Naive thymus-derived CD4-positive, alpha-beta T cell (primary cell): ENCODE measurements around the gene LMO7. TPM values are rescaled to one million over a fixed set of nuclear protein-coding genes. Genes with fewer than 3 reads are reported as not detected.

ENCODE experiments used
- ATAC-seq: fragments of 150-1000 bp; cut with Tn5 transposase; 2 replicates; pipeline ENCODE4 v1.10.0; 2021; ENCODE audit warnings: mild to moderate bottlenecking, moderate library complexity
- CTCF ChIA-PET: fragments of 350-600 bp; sonication (Branson Sonifier 250); formaldehyde crosslinking; loops from one replicate; lab custom pipeline; 2021; ENCODE audit warnings: antibody characterized with exemption; lab: Charles Lee
- POLR2A ChIA-PET: fragments of 350-600 bp; sonication (Branson Sonifier 250); formaldehyde crosslinking; loops from one replicate; lab custom pipeline; 2021; ENCODE audit warnings: antibody characterized with exemption, inconsistent platforms; lab: Charles Lee
- DNase-seq, 9 donors: peaks; one replicate each; pipeline versions ENCODE4 v3.0.0 to v3.0.0-alpha.2; 2020 to 2022; ENCODE audit warnings: mixed read lengths in 1 of 9
- H3K27ac ChIP-seq: one replicate; pipeline ENCODE4 v1.7.0; 2013; ENCODE audit warnings: mild to moderate bottlenecking, low read depth, low read length, moderate library complexity
- H3K27me3 ChIP-seq, 2 donors: one replicate each; pipeline ENCODE4 v1.7.0; 2013; ENCODE audit warnings: low read length in 2 of 2, mild to moderate bottlenecking in 2 of 2, moderate library complexity in 2 of 2; ENCODE audit not compliant: control insufficient read depth in 2 of 2, insufficient read depth in 2 of 2
- H3K36me3 ChIP-seq, 3 experiments: 1 replicate in 2 of 3; 2 replicates in 1 of 3; pipeline ENCODE4 v1.7.0; 2013; ENCODE audit warnings: low read length in 3 of 3, mild to moderate bottlenecking in 3 of 3, moderate library complexity in 1 of 3; ENCODE audit not compliant: insufficient read depth in 3 of 3, control insufficient read depth in 2 of 3
- H3K4me1 ChIP-seq, 2 donors: one replicate each; pipeline ENCODE4 v1.7.0; 2013; ENCODE audit warnings: low read length in 2 of 2, mild to moderate bottlenecking in 2 of 2, moderate library complexity in 1 of 2; ENCODE audit not compliant: control insufficient read depth in 2 of 2, insufficient read depth in 2 of 2
- H3K4me3 ChIP-seq: 2 replicates; pipeline ENCODE4 v1.7.0; 2013; ENCODE audit warnings: mild to moderate bottlenecking, low read length
- H3K9me3 ChIP-seq, 3 experiments: 1 replicate in 2 of 3; 2 replicates in 1 of 3; pipeline ENCODE4 v1.7.0; 2013; ENCODE audit warnings: low read length in 3 of 3; ENCODE audit not compliant: control insufficient read depth in 2 of 3
- H3K27ac Mint-ChIP-seq, 9 donors: one replicate each; pipeline ENCODE4 v1.8.0; 2020 to 2022; ENCODE audit warnings: mixed read lengths in 9 of 9, mild to moderate bottlenecking in 8 of 9, moderate library complexity in 5 of 9, inconsistent platforms in 2 of 9
- H3K27me3 Mint-ChIP-seq, 5 donors: one replicate each; pipeline ENCODE4 v1.8.0; 2021 to 2022; ENCODE audit warnings: mixed read lengths in 5 of 5, mild to moderate bottlenecking in 1 of 5
- H3K36me3 Mint-ChIP-seq, 5 donors: one replicate each; pipeline ENCODE4 v1.8.0; 2020 to 2022; ENCODE audit warnings: mixed read lengths in 5 of 5, mild to moderate bottlenecking in 3 of 5, inconsistent platforms in 1 of 5
- H3K4me1 Mint-ChIP-seq, 7 donors: one replicate each; pipeline ENCODE4 v1.8.0; 2020 to 2022; ENCODE audit warnings: mixed read lengths in 7 of 7, mild to moderate bottlenecking in 3 of 7, inconsistent platforms in 1 of 7
- H3K4me3 Mint-ChIP-seq, 10 donors: one replicate each; pipeline ENCODE4 v1.8.0; 2020 to 2022; ENCODE audit warnings: mild to moderate bottlenecking in 10 of 10, mixed read lengths in 10 of 10, moderate library complexity in 6 of 10, inconsistent platforms in 2 of 10
- H3K9me3 Mint-ChIP-seq, 11 donors: one replicate each; pipeline ENCODE4 v1.8.0; 2020 to 2022; ENCODE audit warnings: mixed read lengths in 11 of 11, mild to moderate bottlenecking in 4 of 11, inconsistent platforms in 1 of 11, moderate library complexity in 1 of 11
- intact Hi-C, 2 donors: fragments of 100-400 bp; cut with micrococcal nuclease; formaldehyde crosslinking; loops; one replicate each; pipeline ENCODE4 v1.15.1; 2023
- polyA plus RNA-seq, 2 donors: library from polyadenylated mRNA; unstranded; fragments of 300-500 nt; fragmentation: Illumina TruSeq; gene quantifications; one replicate each; pipeline ENCODE4 v1.2.3, GENCODE V29; 2021
- total RNA-seq, 6 experiments: library from RNA in 5 of 6; stranded (reverse) in 5 of 6; gene quantifications; 1 replicate in 5 of 6; 2 replicates in 1 of 6; pipeline ENCODE4 v1.2.3 and lab custom pipeline; 2021 to 2026

Gene LMO7
- total and polyA plus RNA-seq, 7 experiments from 2014 or later: 18.0 to 68.1 (median 37.8) TPM

- Histone ChIP-seq H3K9me3 (no peaks in the 10 kb centered on the region), H3K27me3 (no peaks in the 10 kb centered on the region), H3K4me3 (no peak overlapping the region), H3K27ac (no peak overlapping the region), H3K4me1 (peaks cover 11 to 17% of the 10 kb centered on the region in 2 donors), H3K36me3 (no peaks in the 10 kb centered on the region)
- ATAC-seq (no peak), DNase-seq (no peak)
- ChIA-PET POLR2A (interaction anchor here (0.6 to 1.5 kb wide), 3 partner anchors 10 to 53 kb away, joined by 3 to 7 read pairs (median 3); no protein-coding TSS in a partner anchor), CTCF (interaction anchor here (0.6 kb wide), 1 partner anchor 1146 kb away, joined by 3 read pairs; no protein-coding TSS in a partner anchor)
- Mint-ChIP-seq H3K36me3 (peaks cover 4 to 30% (median 8%) of the 10 kb centered on the region in 5 donors), H3K27ac (peak overlapping the region in 7 of 9 donors; percentile 0 to 71 (median 49)), H3K9me3 (peaks cover 0 to 19% (median 3%) of the 10 kb centered on the region in 11 donors), H3K4me1 (peaks cover 24 to 56% (median 46%) of the 10 kb centered on the region in 7 donors), H3K27me3 (no peaks in the 10 kb centered on the region), H3K4me3 (no peak overlapping the region)
- intact Hi-C loops: loop anchor here in 1 of 2 donors (5.0 kb wide), 1 partner anchor 40 kb away; no protein-coding TSS in a partner anchor
These were observed 121.2 kb downstream of the LMO7 start for GRCh38 chr13:75757336-75757735.

GRCh38 chr13:75759531-75759930 is 123.4 kb downstream of the LMO7 start:
- Histone ChIP-seq H3K4me3 (no peak overlapping the region), H3K9me3 (no peaks in the 10 kb centered on the region), H3K27ac (no peak overlapping the region), H3K27me3 (no peaks in the 10 kb centered on the region), H3K36me3 (no peaks in the 10 kb centered on the region), H3K4me1 (peaks cover 28 to 32% of the 10 kb centered on the region in 2 donors)
- peak overlapping the region in 1 of 10 donors; percentile 82 for H3K4me3 Mint-ChIP-seq
- peaks cover 37 to 74% (median 68%) of the 10 kb centered on the region in 7 donors for H3K4me1 Mint-ChIP-seq
- no peak for DNase-seq
- no peaks in the 10 kb centered on the region for H3K27me3 Mint-ChIP-seq
- intact Hi-C loops: loop anchor here in 1 of 2 donors (5.0 kb wide), 1 partner anchor 42 kb away; no protein-coding TSS in a partner anchor
- peaks cover 0 to 21% (median 0%) of the 10 kb centered on the region in 5 donors for H3K36me3 Mint-ChIP-seq
- ChIA-PET CTCF (interaction anchor here (1.0 to 3.9 kb wide), 7 partner anchors 8 to 110 kb away, joined by 3 to 19 read pairs (median 7); no protein-coding TSS in a partner anchor), POLR2A (interaction anchor here (1.6 to 4.3 kb wide), 4 partner anchors 43 to 1126 kb away, joined by 4 to 81 read pairs (median 12); partner anchors contain the start of gene KCTD12)
- H3K27ac Mint-ChIP-seq: peak overlapping the region in 5 of 9 donors; percentile 89 to 99 (median 97)
- no peak for ATAC-seq
- peaks cover 0 to 7% (median 0%) of the 10 kb centered on the region in 11 donors for H3K9me3 Mint-ChIP-seq

- H3K27me3 Mint-ChIP-seq: no peaks in the 10 kb centered on the region
- DNase-seq (peak in 7 of 9 donors; percentile 29 to 60 (median 46)), ATAC-seq (peak; percentile 75)
- Histone ChIP-seq H3K9me3 (no peaks in the 10 kb centered on the region), H3K36me3 (no peaks in the 10 kb centered on the region), H3K27me3 (no peaks in the 10 kb centered on the region), H3K4me1 (peaks cover 30 to 32% of the 10 kb centered on the region in 2 donors), H3K27ac (peak overlapping the region; percentile 78), H3K4me3 (peak overlapping the region; percentile 65)
- ChIA-PET POLR2A (interaction anchor here (0.6 to 4.3 kb wide), 17 partner anchors 10 to 1569 kb away, joined by 3 to 81 read pairs (median 4); partner anchors contain the start of genes CLN5, FBXL3 and KCTD12), CTCF (interaction anchor here (0.6 to 3.9 kb wide), 17 partner anchors 9 to 116 kb away, joined by 3 to 19 read pairs (median 4); no protein-coding TSS in a partner anchor)
- H3K4me1 Mint-ChIP-seq: peaks cover 37 to 72% (median 68%) of the 10 kb centered on the region in 7 donors
- peaks cover 0 to 21% (median under 1%) of the 10 kb centered on the region in 5 donors for H3K36me3 Mint-ChIP-seq
- H3K27ac Mint-ChIP-seq: peak overlapping the region; percentile 86 to 99 (median 96)
- peaks cover 0 to 5% (median 0%) of the 10 kb centered on the region in 11 donors for H3K9me3 Mint-ChIP-seq
- H3K4me3 Mint-ChIP-seq: peak overlapping the region; percentile 79 to 96 (median 92)
- intact Hi-C loops: loop anchor here (1.0 to 10.0 kb wide), 16 partner anchors 18 to 1937 kb away; partner anchors contain the start of genes KCTD12 (in 2 of the 2), LMO7 (in 2 of the 2), SLAIN1 (in 2 of the 2) and CLN5 (in 1 of the 2)
These were observed 124.2 kb downstream of the LMO7 start for GRCh38 chr13:75760131-75761021.

DNA sequence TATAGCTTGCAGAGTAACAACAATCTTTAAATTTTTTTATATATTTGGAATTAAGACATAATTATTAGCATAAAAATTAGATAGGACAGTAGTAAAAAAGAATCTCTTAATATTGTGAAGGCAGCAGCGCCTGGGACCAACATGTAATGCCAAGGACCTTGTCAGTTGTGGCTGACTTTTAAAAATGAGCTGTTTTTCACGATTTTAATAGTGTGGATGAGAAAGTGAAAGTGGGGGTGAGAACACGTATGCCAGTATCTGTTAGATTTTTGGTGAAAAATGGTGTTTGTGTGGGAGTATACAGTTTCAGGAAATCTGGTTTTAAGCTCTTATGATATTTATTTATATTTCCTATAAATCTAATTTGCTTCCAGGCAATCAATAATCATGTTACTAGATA is 125.2 kb downstream of the LMO7 start:
- no peaks in the 10 kb centered on the region for H3K9me3 ChIP-seq
- peak overlapping the region; percentile 74 to 99 (median 96) for H3K27ac Mint-ChIP-seq

DNA sequence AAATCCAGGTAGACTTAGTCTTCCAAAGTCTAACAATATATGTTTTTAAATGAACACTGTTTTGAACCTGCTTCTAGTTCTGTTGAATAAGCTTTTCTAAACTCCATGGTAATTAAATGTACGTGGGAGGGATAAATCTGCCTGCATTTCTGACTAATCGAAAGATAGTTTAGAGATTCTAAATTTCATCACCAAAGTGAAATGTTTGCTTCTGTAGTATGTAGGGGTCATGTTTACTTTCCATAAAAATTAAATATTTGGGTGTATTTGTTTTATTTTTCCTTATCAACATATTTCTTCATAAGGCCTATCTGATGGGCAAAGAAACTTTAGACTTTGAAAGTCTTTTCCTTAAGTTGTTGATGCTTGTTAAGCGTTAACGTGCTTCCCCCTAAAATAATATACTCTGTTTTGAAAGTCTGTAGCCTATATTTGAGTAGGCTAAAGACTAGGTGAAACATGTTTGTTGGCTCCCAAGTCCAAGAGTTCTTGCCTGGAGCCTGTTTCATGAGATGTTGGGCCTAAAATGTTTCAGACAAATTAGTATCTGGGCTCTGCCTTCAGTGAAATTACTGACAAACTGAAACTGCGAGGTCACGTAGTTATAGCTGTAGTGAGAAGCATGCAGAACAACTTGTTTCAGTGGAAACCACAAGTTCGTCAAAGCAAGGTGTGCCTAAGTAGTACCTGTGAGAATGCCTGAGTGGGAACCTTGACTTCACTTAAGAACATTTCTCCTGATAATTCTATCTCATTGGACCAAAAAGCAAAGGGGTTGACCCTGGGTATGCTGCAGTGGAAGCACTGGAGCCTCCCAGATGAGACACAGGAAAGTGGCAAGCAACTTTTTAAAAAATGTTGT is 126.2 kb downstream of the LMO7 start:
- Histone ChIP-seq H3K27ac (peak overlapping the region; percentile 78), H3K27me3 (no peaks in the 10 kb centered on the region), H3K4me1 (peaks cover 29 to 38% of the 10 kb centered on the region in 2 donors), H3K9me3 (no peaks in the 10 kb centered on the region), H3K4me3 (peak overlapping the region; percentile 52), H3K36me3 (no peaks in the 10 kb centered on the region)
- ChIA-PET CTCF (interaction anchor here (1.4 to 3.9 kb wide), 3 partner anchors 66 to 114 kb away, joined by 5 to 19 read pairs (median 13); no protein-coding TSS in a partner anchor), POLR2A (interaction anchor here (0.6 to 4.3 kb wide), 13 partner anchors 12 to 1567 kb away, joined by 3 to 81 read pairs (median 5); partner anchors contain the start of genes CLN5, FBXL3, KCTD12 and MYCBP2)
- Mint-ChIP-seq H3K4me3 (peak overlapping the region; percentile 82 to 95 (median 92)), H3K27me3 (no peaks in the 10 kb centered on the region), H3K9me3 (peaks cover 0 to 3% (median 0%) of the 10 kb centered on the region in 11 donors), H3K36me3 (peaks cover 0 to 19% (median 10%) of the 10 kb centered on the region in 5 donors), H3K4me1 (peaks cover 35 to 72% (median 68%) of the 10 kb centered on the region in 7 donors), H3K27ac (peak overlapping the region; percentile 89 to 99 (median 97))
- intact Hi-C loops: loop anchor here (1.0 to 10.0 kb wide), 16 partner anchors 41 to 1935 kb away; partner anchors contain the start of genes KCTD12 (in 2 of the 2), SLAIN1 (in 2 of the 2), UCHL3 (in 2 of the 2) and CLN5 (in 1 of the 2)
- DNase-seq (peak in 8 of 9 donors; percentile 25 to 75 (median 64)), ATAC-seq (peak; percentile 76)

More for the DNA sequence above, 125.2 kb downstream of the LMO7 start:
- intact Hi-C loops: loop anchor here (2.0 to 10.0 kb wide), 14 partner anchors 17 to 1936 kb away; partner anchors contain the start of genes KCTD12 (in 2 of the 2), LMO7 (in 2 of the 2), SLAIN1 (in 2 of the 2) and CLN5 (in 1 of the 2)
- ChIA-PET POLR2A (interaction anchor here (0.6 to 4.3 kb wide), 14 partner anchors 11 to 1568 kb away, joined by 3 to 81 read pairs (median 6); partner anchors contain the start of genes CLN5, FBXL3 and KCTD12), CTCF (interaction anchor here (0.6 to 3.9 kb wide), 11 partner anchors 10 to 1661 kb away, joined by 3 to 19 read pairs (median 4); no protein-coding TSS in a partner anchor)
- peak in 6 of 9 donors; percentile 20 to 56 (median 46) for DNase-seq
- no peaks in the 10 kb centered on the region for H3K27me3 Mint-ChIP-seq
- H3K4me3 Mint-ChIP-seq: peak overlapping the region; percentile 78 to 96 (median 92)
- H3K4me1 Mint-ChIP-seq: peaks cover 34 to 72% (median 68%) of the 10 kb centered on the region in 7 donors
- no peaks in the 10 kb centered on the region for H3K36me3 ChIP-seq
- no peak for ATAC-seq
- peak overlapping the region; percentile 65 for H3K4me3 ChIP-seq
- H3K27me3 ChIP-seq: no peaks in the 10 kb centered on the region
- peaks cover 0 to 24% (median 8%) of the 10 kb centered on the region in 5 donors for H3K36me3 Mint-ChIP-seq
- H3K27ac ChIP-seq: peak overlapping the region; percentile 78
- H3K9me3 Mint-ChIP-seq: peaks cover 0 to 6% (median 0%) of the 10 kb centered on the region in 11 donors
- H3K4me1 ChIP-seq: peaks cover 31 to 32% of the 10 kb centered on the region in 2 donors
